ENCODE data around the gene AIDA.

- TF ChIP-seq POLR2A (IDR thresholded peaks at IDR 0.05) (no peak), CTCF (IDR thresholded peaks at IDR 0.05) (no peak)
These were observed 59.6 kb downstream of the AIDA start for GRCh38 chr1:222652676-222653075.

Measured in vagina (tissue), 2 donors.